ENCODE results near the gene SLC51A.
"Not testable (repeated sequence)": the region's sequence is repeated elsewhere in the genome, so short reads cannot be mapped to it uniquely, and the experiment has no call there.

The SLC51A gene

DNA sequence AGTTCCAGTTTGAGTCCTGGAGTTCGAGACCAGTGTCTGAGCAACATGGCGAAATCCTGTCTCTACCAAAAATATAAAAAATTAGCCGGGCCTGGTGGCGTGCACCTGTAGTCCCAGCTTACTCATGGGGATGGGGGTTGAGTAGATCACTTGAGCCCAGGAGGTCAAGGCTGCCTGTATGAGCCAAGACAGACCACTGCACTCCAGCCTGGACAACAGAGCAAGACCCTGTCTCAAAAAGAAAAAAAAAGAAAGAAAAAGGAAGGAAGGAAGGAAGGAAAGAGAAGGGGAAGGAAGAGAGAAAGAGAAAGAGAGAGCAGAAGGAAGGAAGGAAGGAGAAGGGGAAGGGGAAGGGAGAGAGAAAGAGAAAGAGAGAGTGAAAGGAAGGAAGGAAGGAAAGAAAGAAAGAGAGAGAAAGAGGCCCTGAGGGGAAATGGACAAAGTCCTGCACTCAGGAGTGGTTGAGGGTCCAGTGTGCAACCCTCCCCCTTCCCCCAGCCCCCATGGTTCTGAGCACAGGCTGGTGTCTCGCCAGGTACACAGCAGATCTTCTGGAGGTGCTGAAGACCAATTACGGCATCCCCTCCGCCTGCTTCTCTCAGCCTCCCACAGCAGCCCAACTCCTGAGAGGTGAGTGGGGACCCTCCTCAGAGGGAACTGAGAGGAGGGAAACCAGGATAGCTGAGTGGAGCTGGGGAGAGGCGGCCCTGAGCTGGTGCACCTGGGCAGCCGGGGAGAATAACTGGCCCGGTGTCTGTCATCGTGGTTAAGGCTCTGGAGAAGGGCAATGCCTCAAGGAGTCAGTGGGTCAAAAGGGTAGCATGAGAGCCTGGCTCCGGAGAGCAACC is 1.2 kb downstream of the SLC51A start:
- DNase-seq: no peak

DNA sequence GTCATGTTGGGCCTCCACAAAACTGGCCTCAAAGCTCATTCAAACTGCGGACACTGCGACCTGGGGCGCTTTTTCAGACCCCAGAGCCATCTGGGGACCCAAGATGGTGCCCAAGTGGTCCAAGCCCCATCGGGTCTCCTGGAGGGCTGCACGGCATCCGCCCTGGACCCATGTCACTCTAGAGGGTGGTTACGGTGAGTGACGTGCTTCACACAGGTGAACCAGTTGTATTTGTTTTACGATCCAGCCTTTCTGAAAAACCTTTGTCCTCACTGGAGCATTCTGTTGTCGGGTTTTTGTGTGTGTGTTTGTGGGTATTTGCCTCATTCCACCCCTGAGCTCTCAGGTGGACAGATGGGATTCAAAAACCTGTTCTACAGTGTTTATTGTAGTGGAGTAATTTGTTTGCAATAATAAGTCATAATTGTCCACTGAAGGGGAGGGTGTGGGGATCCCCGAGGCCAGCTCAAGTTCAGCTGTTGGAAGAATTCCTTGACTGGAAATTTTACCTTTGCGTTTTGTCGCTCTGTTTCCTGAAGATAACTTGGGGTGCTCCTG is 1.9 kb downstream of the SLC51A start:
- DNase-seq: no peak

DNA sequence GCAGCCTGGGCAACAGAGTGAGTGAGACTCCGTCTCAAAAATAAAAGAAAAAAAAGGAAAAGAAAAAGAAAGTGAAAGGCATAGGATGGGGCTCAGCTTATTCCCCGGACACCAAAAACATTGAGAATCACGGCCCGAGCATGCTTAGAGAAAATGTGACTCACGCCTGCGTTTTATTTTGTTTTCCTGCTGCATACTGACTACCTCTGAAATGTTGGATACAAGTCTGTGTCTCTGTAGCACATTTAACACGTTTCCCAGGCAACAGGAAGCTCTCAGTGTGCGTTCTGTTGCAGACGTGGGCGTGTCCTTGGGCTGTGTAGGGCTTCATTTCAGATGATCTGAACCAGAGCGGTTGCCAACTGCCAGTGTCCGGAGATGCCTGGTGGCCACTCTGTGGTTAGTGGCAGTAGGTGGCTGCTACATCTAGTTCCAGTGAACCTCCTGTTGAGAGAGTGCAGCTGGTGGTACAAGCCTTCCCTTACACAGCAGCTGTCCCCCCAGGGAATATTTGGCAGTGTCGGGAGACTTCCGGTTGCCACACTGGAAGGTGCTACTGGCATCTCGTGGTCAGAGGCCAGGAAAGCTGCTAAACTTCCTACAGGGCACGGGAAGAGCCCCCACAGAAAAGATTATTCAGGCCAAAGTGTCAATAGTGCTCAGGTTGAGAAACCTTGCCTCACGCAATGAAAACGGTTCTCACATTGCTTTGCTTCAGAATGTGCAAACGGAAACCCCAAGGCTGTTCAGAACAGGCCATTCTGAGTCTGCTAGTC is 3.0 kb downstream of the SLC51A start:
- no peak for DNase-seq

DNA sequence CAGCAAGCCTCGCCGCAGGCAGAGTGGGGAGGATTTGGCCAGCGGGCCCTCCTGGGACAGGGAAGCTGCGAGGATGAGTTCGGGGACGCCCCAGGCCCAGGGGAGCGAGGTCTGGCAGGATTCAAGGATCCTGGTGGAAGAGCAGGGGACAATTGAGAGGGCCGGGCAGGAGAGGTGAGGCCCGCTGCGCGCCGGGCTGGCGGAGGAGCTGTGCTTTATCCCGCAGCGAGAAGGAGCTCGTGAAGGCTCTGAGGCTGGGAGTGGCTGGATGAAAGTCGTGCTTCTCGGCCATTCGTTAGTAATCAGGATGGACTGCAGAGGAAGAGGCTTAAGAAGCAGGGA is 3.6 kb downstream of the SLC51A start:
- no peak for DNase-seq

DNA sequence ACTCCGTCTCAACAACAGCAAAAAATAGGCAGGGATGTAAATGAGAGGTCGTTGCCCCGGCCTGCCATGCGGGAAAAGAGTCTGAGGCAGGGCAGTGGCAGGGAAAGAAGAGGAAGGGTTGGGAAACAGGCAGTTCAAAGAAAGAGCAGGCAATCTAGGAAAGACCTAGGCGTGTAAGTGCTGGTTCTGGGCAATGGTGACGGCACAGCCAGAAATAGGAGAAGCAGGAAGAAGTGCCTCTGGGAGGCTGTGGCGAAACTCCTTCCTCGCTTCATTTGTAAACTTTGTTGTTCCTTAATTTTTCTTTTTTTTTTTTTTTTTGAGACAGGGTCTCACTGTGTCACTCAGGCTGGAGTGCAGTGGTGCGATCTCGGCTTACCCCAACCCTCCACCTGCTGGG is 4.3 kb downstream of the SLC51A start:
- no peak for DNase-seq

DNA sequence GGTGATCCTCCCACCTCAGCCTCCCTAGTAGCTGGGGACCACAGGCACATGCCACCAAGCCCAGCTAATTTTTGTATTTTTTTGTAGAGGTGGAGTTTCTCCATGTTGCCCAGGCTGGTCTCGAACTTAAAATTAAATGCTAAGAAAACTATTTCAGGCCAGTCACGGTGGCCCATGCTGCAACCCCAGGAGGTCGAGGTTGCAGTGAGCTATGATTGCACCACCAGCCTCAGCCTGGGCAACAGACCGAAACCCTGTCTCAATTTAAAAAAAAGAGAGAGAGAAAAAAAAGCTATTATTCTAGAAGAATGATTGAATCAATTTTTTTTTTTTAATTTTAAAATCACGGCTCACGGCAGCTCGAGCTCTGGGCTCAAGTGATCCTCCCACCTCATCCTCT is 4.7 kb downstream of the SLC51A start:
- DNase-seq: no peak

DNA sequence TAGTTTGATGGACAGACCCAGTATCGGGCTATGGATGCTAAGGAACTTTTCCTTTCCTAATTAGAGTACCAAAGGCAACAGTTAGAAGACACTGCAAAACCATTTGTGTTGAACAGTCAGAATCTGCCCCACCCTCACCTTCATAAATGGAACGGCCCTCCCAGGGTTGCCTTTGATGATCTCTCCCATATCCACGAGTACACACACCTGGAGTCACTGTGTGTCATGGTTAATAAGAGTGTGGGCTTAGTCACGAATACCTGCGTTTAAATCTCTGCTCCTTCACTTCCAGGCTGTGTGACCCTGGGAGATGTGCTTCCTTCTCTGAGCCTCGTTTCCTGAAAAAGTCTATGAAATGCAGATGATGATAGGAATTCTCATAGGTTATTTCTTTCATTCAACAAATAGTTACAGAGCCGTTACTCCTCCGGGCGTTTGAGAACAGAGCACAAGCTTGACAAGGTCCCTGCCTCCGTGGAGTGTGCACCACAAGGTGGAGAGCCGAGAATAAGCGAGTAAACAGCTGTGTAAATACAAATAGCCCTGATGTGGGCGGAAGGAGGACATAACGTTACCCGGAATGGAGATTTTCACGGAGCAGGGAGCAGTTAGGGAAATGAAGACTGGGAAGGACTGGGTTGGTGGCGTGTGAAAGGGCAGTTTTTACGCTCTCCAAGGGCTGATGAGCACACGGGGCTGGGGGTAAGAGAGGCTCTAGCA is 6.7 kb downstream of the SLC51A start:
- DNase-seq: no peak

DNA sequence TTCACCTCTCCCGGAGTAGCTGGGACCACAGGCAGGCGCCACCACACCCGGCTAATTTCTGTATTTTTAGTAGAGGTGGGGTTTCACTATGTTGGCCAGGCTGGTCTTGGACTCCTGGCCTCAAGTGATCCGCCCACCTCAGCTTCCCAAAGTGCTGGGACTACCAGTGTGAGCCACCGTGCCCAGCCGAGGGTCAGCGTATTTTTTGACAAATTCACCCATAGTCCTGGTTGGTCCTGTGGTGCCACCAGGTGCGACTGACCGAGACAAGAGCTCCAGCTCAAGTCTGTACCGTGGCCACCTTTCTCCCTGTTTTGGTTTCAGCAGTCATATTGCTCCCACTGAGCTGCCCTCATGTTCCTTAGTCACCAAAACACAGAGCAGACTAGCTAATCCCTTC is 8.8 kb downstream of the SLC51A start:
- DNase-seq: no peak

DNA sequence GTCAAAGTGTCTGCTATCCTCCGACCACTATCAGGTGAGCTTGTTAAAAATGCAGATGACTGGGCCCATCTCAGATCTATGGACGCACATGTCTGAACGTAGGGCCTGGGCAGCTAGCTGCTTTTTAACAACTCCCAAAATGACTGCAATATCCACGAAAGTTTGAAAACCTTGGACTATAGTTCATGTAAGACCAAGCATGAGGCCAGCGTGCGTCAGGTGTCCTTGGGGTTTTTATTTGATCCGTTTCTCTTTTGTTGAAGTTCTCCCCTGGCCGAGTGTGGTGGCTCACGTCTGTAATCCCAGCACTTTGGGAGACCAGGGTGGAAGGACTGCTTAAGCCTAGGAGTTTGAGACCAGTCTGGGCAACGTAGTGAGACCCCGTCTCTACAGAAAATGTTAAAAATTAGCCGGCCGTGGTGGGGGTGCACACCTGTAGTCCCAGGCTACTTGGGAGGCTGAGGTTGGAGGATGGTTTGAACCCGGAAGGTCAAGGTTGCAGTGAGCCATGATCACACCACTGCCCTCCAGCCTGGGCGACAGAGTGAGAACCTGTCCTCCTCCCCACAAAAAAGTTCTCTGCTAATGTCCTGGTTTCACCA is 9.5 kb downstream of the SLC51A start:
- DNase-seq: no peak

DNA sequence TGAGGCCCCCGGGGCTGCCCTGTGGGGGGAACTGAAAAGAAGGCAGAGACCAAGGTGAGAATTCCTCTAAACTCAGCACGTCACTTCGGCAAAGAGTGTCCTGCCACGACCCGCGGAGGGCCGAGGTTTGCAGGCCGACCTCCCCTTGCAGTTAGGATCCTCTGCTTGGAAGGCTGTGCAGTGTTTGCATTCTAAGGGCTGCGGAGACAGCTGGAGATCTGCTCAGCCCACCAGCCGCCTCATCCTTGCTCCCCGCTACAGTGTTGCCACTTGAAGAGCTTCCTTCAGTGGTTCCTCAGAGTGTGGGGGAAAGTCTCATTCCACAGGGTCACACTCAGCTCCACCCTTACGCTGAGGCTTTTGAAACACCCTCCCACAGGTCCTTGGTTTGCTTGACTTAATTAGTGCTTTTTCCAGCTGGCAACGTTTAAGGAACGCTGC is 10.8 kb downstream of the SLC51A start:
- DNase-seq: no peak

DNA sequence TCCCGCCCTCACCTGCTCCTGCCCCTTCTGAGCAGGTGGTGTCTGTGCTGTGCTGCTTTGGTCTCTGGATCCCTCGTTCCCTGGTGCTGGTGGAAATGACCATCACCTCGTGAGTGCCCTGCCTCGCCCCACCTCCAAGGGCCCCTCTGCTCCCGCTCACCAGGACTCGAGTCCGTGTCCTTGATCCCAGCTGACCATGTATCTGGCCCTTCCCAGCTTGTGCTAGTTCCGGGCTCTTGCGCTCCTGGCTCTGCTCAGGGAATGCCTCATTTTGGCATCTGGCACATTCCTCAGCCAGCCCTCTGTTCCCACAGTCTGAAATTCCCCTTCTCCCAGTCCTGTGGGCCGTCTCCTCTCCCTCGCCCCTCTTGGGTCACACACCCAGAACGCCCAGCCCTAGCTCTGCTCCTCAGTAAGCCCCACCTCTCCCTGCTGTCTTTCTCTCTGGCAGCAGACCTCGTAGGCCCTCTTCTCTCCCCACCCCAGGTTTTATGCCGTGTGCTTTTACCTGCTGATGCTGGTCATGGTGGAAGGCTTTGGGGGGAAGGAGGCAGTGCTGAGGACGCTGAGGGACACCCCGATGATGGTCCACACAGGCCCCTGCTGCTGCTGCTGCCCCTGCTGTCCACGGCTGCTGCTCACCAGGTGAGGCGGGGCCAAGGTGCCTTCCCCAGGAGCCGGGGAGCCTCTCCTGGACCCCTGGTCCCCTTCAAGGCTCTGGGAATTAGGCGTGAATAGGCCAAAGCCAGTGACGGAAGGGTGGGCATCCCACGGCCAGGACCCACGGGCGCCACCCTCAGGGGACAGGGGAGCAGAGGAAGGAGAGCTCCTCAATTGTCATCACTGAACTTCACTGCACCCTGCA is 11.5 kb downstream of the SLC51A start:
- DNase-seq: no peak

DNA sequence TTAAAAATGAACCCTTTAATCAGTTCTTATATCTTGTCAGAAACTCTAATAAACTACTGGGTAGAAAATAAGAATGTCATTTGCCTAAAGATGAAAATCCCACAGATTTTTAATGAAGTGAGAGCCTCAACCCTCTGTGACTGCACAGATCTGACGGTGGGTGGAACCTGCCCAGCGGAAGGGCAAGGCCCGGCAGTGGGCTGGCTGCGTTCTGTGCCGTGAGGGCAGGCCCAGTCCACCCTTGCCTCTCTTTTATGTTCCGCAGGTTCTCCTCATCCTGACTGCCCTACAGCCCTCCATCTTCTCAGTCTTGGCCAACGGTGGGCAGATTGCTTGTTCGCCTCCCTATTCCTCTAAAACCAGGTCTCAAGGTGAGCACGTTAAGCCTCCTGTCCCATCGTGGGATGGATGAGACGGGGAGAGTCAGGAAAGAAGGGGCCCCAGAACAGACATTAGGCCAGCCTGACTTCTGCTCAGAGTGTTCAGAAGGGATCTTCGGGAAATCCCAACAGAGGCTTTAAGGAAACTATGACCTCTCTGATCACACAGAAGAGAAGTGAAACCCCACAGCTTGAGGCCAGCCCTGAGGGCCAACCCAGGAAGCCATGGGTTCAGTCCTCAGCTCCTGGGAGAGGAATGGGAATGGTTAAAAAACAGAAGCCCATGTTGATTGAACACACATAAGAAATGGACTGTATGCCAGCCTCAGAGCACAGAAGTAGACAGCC is 16.0 kb downstream of the SLC51A start:
- DNase-seq: no peak

DNA sequence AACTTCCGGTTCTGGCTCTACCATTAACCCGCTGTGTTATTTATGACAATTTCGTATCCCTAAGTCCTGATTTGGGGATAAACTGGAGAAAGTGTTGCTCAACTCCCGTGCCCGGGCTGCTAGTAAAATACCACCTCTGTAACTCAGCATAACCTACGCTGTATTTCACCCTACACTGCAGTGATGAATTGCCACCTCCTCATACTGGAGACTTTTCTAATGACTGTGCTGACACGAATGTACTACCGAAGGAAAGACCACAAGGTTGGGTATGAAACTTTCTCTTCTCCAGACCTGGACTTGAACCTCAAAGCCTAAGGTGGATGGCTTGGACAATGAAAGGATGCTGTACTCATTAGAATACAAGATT is 16.5 kb downstream of the SLC51A start:
- no peak for DNase-seq

DNA sequence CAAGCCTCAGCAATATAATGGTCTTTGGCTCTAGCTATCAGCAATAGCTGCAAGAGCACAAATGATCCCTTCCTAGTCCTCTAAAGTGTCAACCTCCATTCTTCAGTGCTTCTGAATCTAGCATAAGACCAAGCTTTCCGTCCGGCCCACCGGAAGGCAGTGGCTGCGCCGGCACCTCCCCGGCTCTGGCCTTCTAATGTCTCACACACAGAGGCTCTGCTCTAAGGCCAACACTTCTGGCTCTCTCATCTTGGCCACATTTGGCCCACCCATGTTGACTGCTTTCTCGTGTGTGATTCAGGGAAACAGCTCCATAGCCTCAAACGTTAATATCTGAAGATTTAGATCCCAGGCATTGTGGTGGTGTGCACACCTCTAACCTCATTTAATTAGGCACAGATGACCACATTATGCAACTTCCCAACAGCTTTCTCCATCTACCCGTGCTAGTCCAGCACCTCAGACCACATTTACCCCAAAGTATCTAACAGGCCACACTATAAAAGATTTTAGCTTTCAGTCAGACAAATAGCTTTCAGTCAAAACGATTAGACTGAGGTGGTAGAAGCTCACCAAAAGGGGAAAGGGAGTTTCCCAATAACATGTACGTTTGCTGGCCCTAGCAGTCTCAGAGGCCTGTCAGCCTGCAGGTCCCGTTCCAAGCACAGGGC is 19.3 kb downstream of the SLC51A start:
- no peak for DNase-seq

DNA sequence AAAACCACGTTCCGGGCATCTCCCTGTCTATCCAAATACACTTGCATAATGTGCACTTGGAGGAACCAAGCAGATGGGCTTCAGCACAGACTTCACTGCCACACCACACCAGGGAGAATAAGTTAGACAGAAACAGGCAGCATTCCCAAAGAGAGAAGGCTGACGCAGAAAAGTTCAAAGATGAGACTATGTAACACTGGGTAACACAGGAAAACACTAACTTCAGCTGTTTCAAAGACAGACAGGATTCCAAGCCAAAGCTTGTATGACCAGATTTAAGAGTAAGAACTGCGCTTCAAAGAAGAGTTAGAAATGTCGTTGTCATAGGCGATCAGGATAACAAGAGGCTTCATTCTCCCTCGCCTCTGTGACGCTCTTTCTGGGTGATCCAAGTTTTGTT is 19.9 kb downstream of the SLC51A start:
- DNase-seq: no peak

DNA sequence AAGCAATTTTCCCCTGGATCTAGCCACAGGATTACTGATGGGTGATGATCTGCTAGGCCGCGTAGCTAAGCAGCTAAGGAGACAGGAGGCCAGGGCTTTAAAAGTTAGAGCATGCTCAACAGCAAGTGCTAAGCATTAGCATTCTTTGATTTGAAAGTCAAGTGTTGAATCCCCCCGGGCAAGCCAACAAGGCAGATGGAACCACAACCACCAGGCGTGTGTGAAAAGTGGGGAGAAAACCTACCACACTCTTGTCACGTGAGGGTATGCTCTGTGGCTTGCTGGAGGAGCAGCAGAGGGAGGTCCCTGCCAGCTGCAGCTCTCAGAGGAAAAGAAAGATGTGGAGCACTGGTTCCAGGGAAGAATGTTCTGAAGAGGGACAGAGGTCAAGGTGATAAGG is 20.9 kb downstream of the SLC51A start:
- no peak for DNase-seq

DNA sequence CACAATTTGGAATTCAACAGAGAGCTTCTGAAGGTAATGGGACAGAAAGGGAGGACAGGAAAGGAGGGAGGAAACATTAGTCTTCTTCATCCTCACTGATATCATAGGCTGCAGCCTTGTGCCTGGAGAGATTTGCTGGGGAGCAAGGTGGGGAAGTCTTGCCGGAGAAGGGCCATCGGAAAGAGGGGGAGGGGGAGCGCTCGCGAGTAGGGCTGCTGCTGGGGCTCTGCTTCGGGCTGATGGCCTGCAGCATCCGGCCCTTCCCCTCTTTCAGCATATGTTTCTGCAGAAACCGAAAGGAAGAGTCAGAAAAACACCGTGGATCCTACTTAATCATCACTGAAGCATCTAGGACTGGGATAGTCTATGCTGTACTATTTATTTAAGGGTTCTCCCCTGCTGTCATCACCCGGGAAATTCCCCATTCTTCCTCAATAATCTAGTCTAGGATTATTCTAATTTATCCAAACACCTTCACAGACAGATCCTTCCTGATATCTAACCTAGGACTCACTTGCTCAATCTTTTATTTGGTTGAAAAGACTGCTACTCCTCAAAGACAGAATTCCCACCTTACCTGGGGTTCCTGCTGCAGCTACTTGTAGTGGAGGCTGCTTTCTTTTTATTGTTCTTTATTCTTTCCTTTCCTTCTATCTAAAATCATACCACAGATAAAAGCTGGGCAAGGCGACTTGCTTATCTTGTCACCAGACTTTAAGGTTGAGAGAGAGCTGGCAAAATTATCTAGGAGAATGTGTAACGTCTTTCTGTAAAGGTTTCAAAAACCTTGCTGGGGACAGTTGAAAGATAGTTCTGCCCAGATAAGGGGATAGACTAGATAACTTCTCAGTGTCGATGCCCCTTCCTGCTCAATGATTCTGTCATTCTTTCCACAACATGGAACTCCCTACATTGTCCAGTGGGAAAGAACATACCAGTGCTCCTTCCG is 22.6 kb downstream of the SLC51A start:
- DNase-seq: no peak

DNA sequence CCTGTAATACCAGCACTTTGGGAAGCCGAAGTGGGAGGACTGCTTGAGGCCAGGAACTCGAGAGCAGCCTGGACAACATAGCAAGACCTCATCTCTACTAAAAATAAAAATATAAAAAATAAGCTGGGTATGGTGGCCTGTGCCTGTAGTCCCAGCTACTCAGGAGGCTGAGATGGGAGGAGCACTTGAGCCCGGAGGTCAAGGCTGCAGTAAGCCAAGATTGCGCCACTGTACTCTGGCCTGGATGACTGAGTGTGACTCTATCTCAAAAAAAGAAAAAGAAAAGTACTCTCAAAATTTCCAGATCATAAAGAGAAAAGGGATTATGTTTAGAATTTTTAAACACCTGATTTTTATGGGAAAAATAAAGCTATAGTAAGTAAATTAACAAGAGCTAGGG is 24.1 kb downstream of the SLC51A start:
- DNase-seq: no peak

DNA sequence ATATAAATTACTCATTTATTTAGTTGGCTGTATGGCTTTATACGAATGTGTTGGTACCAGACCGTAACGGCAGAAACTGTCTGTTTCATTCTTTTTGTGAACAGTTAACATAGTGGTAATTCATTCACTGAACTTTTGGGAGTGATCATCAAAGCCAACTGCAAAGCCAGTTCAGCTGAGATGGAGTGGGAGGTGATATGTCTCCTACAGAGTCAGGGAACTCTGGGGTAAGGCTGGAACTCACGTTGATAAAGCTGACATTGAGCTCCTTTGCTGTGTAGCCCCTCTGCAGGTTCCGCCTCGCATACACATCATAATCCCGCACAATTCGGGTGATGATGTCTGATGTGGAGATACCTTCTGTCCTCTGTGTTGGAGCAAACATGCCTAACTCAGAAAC is 25.4 kb downstream of the SLC51A start:
- no peak for DNase-seq

DNA sequence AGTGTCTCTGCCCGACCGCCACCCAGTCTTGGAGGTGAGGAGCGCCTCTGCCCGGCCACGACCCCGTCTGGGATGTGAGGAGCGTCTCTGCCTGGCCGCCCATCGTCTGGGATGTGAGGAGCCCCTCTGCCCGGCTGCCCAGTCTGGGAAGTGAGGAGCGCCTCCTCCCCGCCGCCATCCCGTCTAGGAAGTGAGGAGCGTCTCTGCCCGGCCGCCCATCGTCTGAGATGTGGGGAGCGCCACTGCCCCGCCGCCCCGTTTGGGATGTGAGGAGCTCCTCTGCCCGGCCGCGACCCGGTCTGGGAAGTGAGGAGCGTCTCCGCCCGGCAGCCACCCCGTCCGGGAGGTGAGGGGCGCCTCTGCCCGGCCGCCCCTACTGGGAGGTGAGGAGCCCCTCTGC is 27.8 kb downstream of the SLC51A start:
- DNase-seq: not testable (repeated sequence)
